H7 (cell line): ENCODE data around the gene CCDC175. TPM values are rescaled to one million over a fixed set of nuclear protein-coding genes. Genes with fewer than 3 reads are reported as not detected.

Experiments used
- DNase-seq: peaks from one replicate; pipeline ENCODE4 v3.0.0; 2012
- H3K27me3 ChIP-seq: 2 replicates; pipeline ENCODE4 v1.6.0; 2011; ENCODE audit warnings: mild to moderate bottlenecking, low read length; ENCODE audit not compliant: control insufficient read depth, insufficient read depth
- H3K36me3 ChIP-seq: replicated peaks from 2 replicates; pipeline ENCODE4 v1.5.1; 2011; ENCODE audit warnings: low read length; ENCODE audit not compliant: control insufficient read depth, insufficient read depth
- H3K4me3 ChIP-seq: 2 replicates; pipeline ENCODE4 v1.5.1; 2011; ENCODE audit warnings: low read depth, mild to moderate bottlenecking, control low read depth, low read length, moderate library complexity; ENCODE audit not compliant: insufficient read depth
- total RNA-seq: library from RNA; depleted of rRNA; stranded (reverse); fragments of >200 nt; shearing (Covaris generic); gene quantifications from 2 replicates; pipeline ENCODE4 v1.2.3, GENCODE V29; 2014; rRNA removed

The CCDC175 gene
- not detected in 2 replicates for total RNA-seq

DNA sequence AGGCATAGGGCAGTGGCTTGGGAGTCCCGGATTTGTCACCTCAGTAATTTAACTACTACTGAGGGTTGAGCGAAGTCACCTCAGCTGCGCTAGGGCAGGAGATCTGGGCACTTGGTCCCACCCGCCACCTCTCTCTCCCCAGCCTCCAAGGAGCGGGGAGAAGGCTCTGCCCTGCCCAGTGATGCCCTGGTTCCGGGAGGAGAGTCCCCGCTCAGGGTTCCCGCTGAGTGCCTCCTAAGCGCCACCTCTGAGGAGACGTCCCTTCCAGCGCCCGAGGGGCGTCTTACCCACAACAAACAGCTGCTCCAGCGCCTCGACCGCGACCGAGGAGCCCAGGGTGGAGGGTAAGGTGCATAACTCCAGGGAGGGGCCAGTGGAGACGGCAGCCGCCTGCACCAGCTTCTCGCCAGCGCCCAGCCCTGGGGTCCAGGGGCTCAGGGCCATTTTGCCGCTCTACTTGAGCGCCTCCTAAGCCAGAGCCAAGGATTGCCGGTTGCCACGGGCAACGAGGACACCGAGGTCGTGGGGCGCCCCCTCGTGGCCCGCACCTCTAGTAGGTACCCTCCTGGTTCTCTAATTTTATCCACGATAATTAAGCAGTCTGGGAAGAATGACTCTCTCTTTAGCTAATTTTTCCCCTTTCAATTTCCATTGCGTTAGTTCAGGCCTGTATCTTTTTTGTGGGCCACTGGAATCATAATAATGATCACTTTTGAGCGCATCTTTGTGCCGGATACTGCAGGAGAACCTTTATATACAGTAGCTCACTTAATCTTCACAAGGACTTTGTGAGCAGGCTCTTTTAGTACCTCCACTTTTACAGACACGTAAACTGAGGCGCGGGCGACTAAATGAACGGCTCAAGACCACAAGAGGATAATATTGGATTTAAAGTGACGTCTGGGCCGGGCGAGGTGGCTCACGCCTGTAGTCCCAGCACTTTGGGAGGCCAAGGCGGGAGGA is at the start of gene CCDC175:
Gene CCDC175, minus strand, starts transcription at position 481 of the 963 bp plus-strand sequence. Its CDS starts 37 bp downstream, at position 444.
- peak within 1 kb of the TSS; percentile 63 for H3K4me3 ChIP-seq
- peaks cover 2% of the 10 kb centered on the region; the same call in 1 of the 2 replicates for H3K27me3 ChIP-seq
- no peaks in the 10 kb centered on the region for H3K36me3 ChIP-seq
- peak; percentile 91 for DNase-seq

GRCh38 chr14:59622631-59623030 is 46.0 kb upstream of the CCDC175 start:
- H3K27me3 ChIP-seq, result no peaks in the 10 kb centered on the region; the same call in 1 of the 2 replicates
- no peak for DNase-seq
- no peak overlapping the region for H3K4me3 ChIP-seq
- H3K36me3 ChIP-seq, result no peaks in the 10 kb centered on the region

GRCh38 chr14:59619061-59619460 is 42.4 kb upstream of the CCDC175 start:
- Histone ChIP-seq H3K27me3 (no peaks in the 10 kb centered on the region), H3K4me3 (no peak overlapping the region), H3K36me3 (no peaks in the 10 kb centered on the region)
- no peak for DNase-seq

DNA sequence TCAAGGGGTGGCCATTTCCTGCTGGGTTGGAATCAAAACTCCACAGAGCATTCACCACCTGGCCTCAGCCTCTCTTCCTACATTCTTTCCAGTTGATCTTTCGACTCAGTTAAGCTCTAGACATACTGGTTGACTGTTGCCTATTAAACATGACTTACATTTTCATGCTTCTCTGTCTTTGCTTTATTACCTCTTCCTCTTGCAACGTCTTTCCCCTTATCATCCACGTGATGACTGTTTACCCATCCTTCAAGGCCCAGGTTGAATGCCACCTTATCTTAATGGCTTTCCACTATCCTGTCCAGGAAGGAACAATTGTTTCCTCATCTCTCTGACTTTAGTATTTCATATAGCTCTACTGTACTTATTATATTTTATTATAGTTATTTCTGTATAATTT is 24.4 kb upstream of the CCDC175 start:
- Histone ChIP-seq H3K36me3 (no peaks in the 10 kb centered on the region), H3K27me3 (no peaks in the 10 kb centered on the region), H3K4me3 (no peak overlapping the region)
- no peak for DNase-seq

DNA sequence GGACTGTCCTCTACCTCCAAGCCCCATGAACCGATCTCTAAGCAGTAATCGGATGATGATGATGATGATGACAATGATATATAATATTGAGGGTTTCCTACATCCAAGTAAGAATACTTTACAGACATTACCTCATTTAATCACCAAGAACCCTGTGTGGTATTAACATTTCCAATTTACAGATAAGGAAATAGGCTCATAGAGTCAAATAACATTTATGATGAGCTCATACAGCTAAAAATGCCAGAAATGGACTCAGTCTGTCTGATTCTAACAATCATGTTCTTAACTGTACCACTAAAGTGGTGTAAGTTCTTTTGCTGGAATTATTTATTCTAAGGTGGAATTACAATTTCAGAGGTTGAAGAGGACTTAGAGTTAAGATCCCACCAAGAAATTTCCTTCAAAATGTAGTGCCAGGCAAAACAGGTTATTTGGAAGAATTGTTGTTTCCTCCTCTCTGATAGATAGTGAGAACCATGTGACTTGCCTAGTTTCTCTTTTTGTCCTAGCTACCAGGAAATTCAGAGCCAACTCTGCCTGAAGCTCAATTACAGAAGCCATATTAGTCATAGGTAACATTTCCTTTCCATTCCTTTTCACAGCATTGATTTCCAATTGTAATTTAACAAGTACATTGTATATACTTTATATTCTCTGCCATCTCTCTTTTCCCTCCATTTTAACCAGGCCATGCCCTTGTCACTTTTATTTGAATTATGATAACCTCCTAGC is 23.8 kb upstream of the CCDC175 start:
- Histone ChIP-seq H3K36me3 (no peaks in the 10 kb centered on the region), H3K27me3 (no peaks in the 10 kb centered on the region), H3K4me3 (no peak overlapping the region)
- no peak for DNase-seq

DNA sequence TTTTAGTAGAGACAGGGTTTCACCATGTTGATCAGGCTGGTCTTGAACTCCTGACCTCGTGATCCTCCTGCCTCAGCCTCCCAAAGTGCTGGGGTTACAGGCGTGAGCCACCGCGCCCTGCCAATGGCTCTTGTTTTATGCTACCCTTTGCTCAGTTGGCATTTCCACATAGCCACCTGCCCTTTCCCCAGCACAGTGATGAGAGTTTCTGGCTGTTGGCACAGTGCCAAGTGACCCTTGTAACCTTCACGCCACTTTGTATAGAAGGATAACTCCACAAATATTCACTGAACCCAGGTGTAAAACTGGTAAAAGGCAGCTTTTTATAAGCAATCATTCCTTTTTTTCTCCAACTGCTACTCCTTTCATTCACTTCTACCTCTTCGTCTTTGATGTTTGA is 18.5 kb upstream of the CCDC175 start:
- Histone ChIP-seq H3K27me3 (no peaks in the 10 kb centered on the region), H3K36me3 (no peaks in the 10 kb centered on the region), H3K4me3 (no peak overlapping the region)
- DNase-seq, result no peak

- no peak for DNase-seq
- Histone ChIP-seq H3K4me3 (no peak overlapping the region), H3K27me3 (no peaks in the 10 kb centered on the region), H3K36me3 (no peaks in the 10 kb centered on the region)
Measured at GRCh38 chr14:59591641-59592370, 15.2 kb upstream of the CCDC175 start.

- DNase-seq, result no peak
- no peaks in the 10 kb centered on the region for H3K27me3 ChIP-seq
- H3K4me3 ChIP-seq, result no peak overlapping the region
- H3K36me3 ChIP-seq, result no peaks in the 10 kb centered on the region
Measured at GRCh38 chr14:59588101-59588500, 11.5 kb upstream of the CCDC175 start.

DNA sequence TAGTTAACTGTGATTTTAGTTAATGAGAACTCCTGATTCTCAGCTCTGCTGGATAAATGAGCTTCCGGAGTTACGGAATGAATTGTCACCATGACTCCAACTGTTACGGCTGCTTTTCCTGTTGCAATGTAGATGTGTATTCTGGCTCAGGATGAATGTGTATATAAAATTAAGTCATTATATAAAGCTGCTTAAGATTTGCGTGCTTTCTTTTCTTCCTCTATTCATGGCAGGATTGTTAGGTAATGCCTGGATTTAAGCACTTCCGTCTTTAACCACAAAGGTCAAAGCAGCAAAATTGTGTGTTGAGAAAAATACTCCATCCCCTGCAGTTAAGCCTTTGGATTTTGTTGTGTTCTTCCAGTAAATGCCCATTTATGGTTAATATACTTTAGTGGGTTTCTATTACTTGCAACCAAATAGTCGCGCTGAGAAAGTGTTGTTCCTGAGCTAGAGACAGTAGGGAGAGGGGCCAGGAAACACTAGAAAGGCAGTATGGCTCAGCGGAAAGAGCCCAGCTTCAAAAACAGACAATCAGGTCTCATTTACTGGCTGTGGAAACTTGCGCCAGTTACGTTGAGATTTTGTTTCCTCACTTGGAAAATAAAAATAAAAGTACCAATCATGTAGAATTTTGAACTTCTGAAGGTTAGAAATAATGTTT is 9.4 kb upstream of the CCDC175 start:
- H3K4me3 ChIP-seq, result no peak overlapping the region
- DNase-seq, result no peak
- no peaks in the 10 kb centered on the region for H3K27me3 ChIP-seq
- H3K36me3 ChIP-seq, result no peaks in the 10 kb centered on the region

GRCh38 chr14:59583755-59584154 is 7.1 kb upstream of the CCDC175 start:
- Histone ChIP-seq H3K27me3 (no peaks in the 10 kb centered on the region), H3K36me3 (no peaks in the 10 kb centered on the region), H3K4me3 (no peak overlapping the region)
- DNase-seq, result peak; percentile 23

DNA sequence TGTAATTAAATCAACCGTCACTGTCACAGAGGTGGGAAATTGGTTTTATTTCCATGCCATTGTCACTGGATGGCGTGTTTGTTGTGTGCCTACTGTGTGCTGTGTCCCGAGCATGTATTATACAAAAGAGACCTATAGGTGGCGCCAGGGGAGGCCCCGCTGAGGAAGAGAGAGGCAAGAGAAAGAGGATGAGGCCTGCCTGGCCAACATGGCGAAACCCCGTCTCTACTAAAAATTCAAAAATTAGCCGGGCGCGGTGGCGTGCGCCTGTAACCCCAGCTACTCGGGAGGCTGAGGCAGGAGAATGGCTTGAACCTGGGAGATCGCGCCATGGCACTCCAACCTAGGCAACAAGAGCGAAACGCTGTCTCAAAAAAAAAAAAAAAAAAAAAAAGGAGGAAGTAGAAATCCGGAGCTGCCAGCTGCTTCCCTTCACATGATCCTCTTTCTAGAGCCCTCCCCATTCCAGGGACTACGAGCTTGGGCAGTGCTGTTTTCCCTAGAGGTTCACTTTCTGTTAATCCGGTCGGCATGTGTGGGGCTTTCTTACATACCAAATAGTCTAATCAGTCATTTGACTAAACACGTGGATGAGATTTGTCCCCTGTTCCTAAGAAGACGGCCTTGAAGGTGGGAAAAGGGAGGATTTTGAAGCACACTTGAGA is 6.4 kb upstream of the CCDC175 start:
- no peak overlapping the region for H3K4me3 ChIP-seq
- DNase-seq, result peak; percentile 54
- no peaks in the 10 kb centered on the region for H3K27me3 ChIP-seq
- H3K36me3 ChIP-seq, result no peaks in the 10 kb centered on the region

DNA sequence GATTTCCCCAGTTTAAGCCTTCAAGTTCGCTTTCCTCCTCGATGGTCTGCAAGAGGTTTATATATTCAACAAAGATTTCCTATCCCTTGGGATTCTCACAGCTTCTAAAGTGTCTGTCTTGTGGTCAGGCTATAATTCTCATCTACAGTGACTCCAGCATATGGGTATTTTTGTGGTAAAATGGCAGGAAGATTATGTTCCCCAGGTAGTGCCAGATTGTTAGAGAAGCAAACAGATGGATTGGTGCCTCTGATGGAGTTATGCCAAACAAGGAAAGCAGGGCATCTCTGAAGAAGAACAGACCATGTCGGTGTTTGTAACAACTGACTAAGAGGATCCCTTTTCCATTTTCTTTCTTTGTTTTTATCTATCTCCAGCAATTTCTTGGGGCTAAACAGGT is 5.5 kb upstream of the CCDC175 start:
- H3K4me3 ChIP-seq, result no peak overlapping the region
- no peak for DNase-seq
- H3K27me3 ChIP-seq, result no peaks in the 10 kb centered on the region
- H3K36me3 ChIP-seq, result no peaks in the 10 kb centered on the region

- peaks cover 2% of the 10 kb centered on the region; the same call in 1 of the 2 replicates for H3K27me3 ChIP-seq
- DNase-seq, result no peak
- H3K36me3 ChIP-seq, result no peaks in the 10 kb centered on the region
- H3K4me3 ChIP-seq, result no peak overlapping the region
Measured at GRCh38 chr14:59580911-59581310, 4.3 kb upstream of the CCDC175 start.
